T-helper 1 cell (primary cell): ENCODE data around the gene GABRR3.

Experiments used
- DNase-seq, 5 donors: peaks; one replicate each; pipeline ENCODE4 v3.0.0-alpha.2; 2012 to 2020

GABRR3 gene

GRCh38 chr3:97954228-97954827 is 80.8 kb downstream of the GABRR3 start:
- no peak for DNase-seq

- DNase-seq: no peak
These were observed 82.2 kb downstream of the GABRR3 start for GRCh38 chr3:97952872-97953271.

DNA sequence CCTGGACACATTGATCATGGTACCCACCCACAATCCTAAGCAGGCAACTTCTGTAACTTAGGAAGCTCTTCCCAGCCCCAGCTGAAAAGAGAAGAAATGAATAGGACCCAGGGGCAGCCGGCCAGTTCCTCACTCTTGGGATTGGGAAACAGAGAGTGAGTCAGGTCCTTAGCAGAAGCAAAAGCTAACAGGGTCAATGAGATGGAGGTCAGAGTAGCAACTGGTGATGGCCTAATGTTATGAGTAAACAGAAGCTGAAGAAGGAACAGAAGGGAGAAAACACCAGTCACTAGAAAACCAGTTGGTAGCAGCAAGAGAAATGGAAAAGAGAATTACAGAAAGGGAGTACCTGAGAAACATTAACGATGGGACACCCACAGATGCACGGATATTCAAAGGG is 82.8 kb downstream of the GABRR3 start:
- no peak for DNase-seq

GRCh38 chr3:97950360-97950759 is 84.8 kb downstream of the GABRR3 start:
- no peak for DNase-seq

DNA sequence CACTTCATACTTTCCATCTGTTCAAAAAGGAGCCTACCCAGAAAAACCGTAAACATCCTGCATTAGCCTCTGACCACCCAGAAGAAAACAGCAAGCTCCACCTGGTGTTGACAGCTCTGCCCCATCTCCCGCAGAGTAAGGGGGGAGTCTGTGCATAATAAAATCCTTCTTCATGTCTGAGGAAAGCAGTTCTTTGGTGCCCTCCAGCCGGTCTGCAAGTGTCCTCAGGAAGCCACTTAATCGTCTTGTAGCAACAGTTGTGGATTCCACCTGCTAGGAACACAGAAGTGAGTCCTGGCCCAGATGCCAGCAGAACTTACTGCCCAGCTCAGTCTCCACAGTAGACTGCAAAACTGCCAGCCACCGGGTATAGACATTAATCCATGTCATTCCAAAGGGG is 85.4 kb downstream of the GABRR3 start:
- no peak for DNase-seq

DNA sequence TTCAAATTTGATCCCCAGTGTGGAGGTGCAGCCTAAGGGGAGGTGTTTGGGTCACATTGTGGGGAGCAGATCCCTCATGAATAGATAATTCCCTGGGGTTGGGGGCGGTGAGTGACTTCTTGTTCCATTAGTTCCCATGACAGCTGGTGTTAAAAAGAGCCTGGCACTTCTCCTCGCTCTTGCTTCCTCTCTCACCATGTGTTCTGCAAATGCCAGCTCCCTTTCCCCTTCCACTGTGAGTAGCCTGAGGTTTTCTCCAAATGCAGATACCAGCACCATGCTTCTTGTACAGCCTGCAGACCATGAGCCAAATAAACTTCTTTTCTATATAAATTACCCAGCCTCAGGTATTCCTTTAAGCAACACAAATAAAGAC is 86.0 kb downstream of the GABRR3 start:
- DNase-seq: no peak

DNA sequence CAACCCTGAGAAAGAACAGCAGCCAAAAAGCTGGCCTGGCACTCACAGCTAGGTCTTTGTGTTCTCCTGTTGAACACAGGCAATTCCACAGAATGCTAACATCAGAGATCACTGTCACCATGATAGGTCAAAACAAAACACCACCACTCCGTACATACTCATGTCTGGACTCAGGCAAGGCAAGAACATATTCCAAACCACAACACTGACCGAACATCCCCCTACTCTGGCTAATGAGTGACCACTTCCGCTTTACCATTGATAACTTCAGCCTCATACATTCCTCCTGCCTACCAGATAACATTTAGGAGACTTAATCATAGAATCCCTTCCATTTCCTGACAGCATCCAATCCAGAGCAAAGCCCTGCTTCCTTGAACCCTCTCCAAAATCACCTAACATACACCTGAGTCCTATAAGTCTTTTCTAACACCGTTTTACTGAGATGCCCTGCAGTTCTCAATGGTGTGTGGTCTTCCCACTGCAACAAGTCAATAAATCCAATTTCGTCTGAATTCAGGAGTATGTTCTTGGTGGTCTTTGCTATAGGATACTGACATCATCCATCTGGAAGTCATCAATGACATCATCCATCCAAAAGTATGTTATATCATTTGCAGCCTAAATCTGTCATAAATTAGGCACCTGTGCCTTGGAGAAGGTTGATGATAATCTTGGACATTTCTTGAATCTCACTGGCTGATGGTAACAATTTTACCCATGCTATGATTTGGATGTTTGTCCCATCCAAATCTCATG is 86.6 kb downstream of the GABRR3 start:
- DNase-seq: no peak

DNA sequence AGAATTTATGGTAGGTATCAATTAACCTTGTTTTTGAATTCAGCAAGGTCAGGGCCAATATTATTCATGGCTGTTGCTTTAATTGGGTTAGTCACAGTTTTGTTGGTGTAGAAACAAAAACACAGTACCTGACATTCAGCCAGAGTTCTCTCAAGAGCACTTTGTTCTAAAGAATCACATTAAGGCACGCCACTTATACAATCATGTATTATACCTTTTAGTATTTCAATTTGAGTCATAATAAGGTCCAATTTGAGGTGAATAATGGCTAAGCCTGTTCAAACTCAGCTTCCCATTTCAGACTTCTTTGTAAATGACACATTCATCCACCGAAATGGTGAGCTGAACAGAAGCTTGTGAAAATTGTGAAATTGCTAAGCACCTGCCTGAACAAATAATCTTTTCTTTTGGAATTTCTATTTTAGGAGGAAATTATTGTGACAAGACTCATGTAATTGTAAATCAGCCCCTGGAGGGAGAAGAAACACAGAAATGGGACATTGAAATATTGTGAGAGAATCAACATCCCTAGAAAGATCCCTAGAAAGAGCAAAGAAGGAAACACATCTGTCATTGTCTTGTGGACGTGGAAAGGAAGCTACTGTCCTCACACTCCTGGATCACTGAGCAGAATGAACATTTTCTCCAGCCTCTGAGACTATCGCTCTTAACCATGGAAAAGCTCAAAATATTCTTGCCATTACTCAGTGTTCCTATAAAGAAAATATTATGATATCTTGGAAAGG is 92.1 kb downstream of the GABRR3 start:
- peak in 1 of 5 donors; percentile 24 for DNase-seq

DNA sequence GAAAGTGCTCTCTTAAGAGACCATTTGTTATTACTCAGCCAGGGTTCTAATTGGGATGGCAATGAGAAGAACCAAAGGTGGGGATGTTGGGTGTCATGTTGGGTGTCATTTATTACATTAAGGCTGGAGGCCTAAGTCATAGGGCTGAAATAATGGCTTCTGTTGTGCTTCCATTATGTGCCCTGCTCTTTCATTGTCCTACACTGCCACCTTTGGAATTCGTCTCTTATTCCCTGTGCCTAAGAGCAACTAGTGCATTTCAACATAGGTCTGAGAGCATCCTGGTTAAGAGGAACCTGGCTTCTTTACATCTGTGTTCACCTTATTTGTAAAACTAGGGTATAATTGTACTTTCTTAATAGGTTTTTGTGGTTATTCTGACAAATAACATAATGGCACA is 95.1 kb downstream of the GABRR3 start:
- peak in 1 of 5 donors; percentile 4 for DNase-seq

GRCh38 chr3:97939401-97939800 is 95.7 kb downstream of the GABRR3 start:
- DNase-seq: no peak

DNA sequence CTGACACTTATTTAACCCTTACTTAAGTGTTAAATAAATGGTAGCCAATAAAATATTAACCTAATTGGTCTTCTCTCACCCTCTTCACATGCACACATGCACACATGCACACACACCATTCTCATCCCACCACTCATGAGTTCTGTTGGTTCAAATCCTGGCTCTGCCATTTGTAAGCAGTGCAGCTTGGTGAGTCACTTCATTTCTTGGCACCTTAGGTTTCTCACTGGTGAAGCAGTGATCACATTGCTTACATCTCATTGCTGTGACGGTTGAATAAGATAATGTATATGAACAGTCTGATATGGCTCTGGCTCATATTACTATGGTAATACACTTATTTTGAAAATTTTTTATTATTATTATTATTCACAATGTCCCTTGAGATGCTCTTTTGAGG is 96.7 kb downstream of the GABRR3 start:
- no peak for DNase-seq

DNA sequence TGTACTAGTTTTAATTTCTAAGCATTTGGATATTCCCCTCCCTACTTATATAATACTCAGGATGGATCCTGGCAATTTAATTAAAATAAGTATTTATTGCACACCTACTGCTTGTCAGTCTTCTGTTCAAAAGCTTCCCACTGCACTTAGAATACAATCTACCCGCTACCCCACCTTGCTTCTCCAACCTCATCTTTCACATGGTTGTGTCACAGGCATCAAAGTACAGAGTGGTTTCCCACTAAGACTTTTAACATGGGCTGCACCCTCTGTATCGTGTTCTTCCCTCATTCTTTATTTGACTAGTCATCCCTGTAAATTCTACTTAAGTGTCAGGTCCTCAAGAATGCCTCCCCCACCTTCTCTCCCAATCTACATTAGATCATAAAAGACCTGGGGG is 97.9 kb downstream of the GABRR3 start:
- no peak for DNase-seq

- DNase-seq: no peak
These were observed 99.3 kb downstream of the GABRR3 start for GRCh38 chr3:97935842-97936241.
